Activated gamma-delta T cell (primary cell): ENCODE data around the gene OTUB2.
A peak's percentile ranks its signal among the peaks of the same experiment; 100 is the strongest.

Experiments
- DNase-seq: peaks from one replicate; lab custom pipeline; 2025; lab: John Stamatoyannopoulos, UW
- total RNA-seq, 2 donors: gene quantifications; one replicate each; lab custom pipeline; 2026; lab: John Stamatoyannopoulos, UW

Gene OTUB2
- total RNA-seq = 1.1 to 1.4 reads per million in 2 donors

GRCh38 chr14:94026173-94026888 is at the start of gene OTUB2:
Gene OTUB2 (plus strand): TSS chr14:94026340. CDS start chr14:94026538, 198 bp downstream.
- DNase-seq = peak; percentile 83

GRCh38 chr14:93976477-93977057 is 49.6 kb upstream of the OTUB2 start, which contains the start of gene ASB2:
Gene ASB2 (minus strand): TSS chr14:93976570. CDS start chr14:93964539, 12,031 bp downstream.
- no peak for DNase-seq

- DNase-seq = no peak
Observed at GRCh38 chr14:93977171-93977570, 49.0 kb upstream of the OTUB2 start.

- no peak for DNase-seq
Observed at GRCh38 chr14:93977790-93978581, 48.2 kb upstream of the OTUB2 start.

- no peak for DNase-seq
Observed at GRCh38 chr14:93978735-93979134, 47.4 kb upstream of the OTUB2 start.

- no peak for DNase-seq
Observed at GRCh38 chr14:93980456-93981201, 45.5 kb upstream of the OTUB2 start.

- DNase-seq = no peak
Observed at GRCh38 chr14:93981316-93982229, 44.6 kb upstream of the OTUB2 start.

- no peak for DNase-seq
Observed at GRCh38 chr14:93982230-93983007, 43.7 kb upstream of the OTUB2 start.

- no peak for DNase-seq
Observed at GRCh38 chr14:93984070-93984469, 42.1 kb upstream of the OTUB2 start.

GRCh38 chr14:93984987-93985410 is 41.1 kb upstream of the OTUB2 start:
- no peak for DNase-seq

- no peak for DNase-seq
Observed at GRCh38 chr14:93986955-93987354, 39.2 kb upstream of the OTUB2 start.

- DNase-seq = no peak
Observed at GRCh38 chr14:93987376-93987775, 38.8 kb upstream of the OTUB2 start.

GRCh38 chr14:93987815-93988476 is 38.2 kb upstream of the OTUB2 start:
- DNase-seq = no peak

- DNase-seq = no peak
Observed at GRCh38 chr14:93989939-93990338, 36.2 kb upstream of the OTUB2 start.

- no peak for DNase-seq
Observed at GRCh38 chr14:93991212-93991611, 34.9 kb upstream of the OTUB2 start.

GRCh38 chr14:93991649-93992048 is 34.5 kb upstream of the OTUB2 start:
- no peak for DNase-seq

- no peak for DNase-seq
Observed at GRCh38 chr14:93993382-93993781, 32.8 kb upstream of the OTUB2 start.

GRCh38 chr14:93994919-93995682 is 31.0 kb upstream of the OTUB2 start:
- no peak for DNase-seq
